ENCODE results near the gene ZFP30. TPM values are rescaled to one million over a fixed set of nuclear protein-coding genes. Genes with fewer than 3 reads are reported as not detected.
"Not testable (repeated sequence)": the region's sequence is repeated elsewhere in the genome, so short reads cannot be mapped to it uniquely, and the experiment has no call there.

Gene ZFP30
- total RNA-seq, 1 experiment from 2014 or later, result 7.7 TPM

DNA sequence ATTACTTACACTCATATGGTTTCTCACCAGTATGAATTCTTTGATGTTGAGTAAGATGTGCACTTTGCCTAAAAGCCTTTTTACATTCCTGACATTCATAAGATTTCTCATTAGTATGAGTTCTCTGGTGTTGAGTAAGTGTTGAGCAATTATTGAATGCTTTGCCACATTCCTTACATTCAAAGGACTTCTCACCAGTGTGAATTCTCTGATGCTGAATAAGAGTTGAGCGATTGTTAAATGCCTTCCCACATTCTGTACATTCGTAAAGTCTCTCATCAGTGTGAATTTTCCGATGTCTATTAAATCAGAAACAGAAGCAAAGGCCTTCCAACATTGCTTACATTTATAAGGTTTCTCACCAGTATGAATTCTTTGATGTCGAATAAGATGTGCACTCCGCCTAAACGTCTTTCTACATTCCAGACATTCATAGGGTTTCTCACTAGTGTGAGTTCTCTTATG is 14.2 kb upstream of the ZFP30 start:
- no peak for TF ChIP-seq ZNF416 (CRISPR knock-in tag; IDR thresholded peaks at IDR 0.05)
- TF ChIP-seq RELA (CRISPR knock-in tag; IDR thresholded peaks at IDR 0.05; ENCODE audit: borderline replicate concordance), result no peak
- no peak for TF ChIP-seq ZNF263 (CRISPR knock-in tag; IDR thresholded peaks at IDR 0.05; ENCODE audit: low read depth)
- TF ChIP-seq ZNF317 (CRISPR knock-in tag; IDR thresholded peaks at IDR 0.05; ENCODE audit: borderline replicate concordance, low read depth), result no peak
- TF ChIP-seq, protein P1, sequence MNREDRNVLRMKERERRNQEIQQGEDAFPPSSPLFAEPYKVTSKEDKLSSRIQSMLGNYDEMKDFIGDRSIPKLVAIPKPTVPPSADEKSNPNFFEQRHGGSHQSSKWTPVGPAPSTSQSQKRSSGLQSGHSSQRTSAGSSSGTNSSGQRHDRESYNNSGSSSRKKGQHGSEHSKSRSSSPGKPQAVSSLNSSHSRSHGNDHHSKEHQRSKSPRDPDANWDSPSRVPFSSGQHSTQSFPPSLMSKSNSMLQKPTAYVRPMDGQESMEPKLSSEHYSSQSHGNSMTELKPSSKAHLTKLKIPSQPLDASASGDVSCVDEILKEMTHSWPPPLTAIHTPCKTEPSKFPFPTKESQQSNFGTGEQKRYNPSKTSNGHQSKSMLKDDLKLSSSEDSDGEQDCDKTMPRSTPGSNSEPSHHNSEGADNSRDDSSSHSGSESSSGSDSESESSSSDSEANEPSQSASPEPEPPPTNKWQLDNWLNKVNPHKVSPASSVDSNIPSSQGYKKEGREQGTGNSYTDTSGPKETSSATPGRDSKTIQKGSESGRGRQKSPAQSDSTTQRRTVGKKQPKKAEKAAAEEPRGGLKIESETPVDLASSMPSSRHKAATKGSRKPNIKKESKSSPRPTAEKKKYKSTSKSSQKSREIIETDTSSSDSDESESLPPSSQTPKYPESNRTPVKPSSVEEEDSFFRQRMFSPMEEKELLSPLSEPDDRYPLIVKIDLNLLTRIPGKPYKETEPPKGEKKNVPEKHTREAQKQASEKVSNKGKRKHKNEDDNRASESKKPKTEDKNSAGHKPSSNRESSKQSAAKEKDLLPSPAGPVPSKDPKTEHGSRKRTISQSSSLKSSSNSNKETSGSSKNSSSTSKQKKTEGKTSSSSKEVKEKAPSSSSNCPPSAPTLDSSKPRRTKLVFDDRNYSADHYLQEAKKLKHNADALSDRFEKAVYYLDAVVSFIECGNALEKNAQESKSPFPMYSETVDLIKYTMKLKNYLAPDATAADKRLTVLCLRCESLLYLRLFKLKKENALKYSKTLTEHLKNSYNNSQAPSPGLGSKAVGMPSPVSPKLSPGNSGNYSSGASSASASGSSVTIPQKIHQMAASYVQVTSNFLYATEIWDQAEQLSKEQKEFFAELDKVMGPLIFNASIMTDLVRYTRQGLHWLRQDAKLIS (CRISPR knock-in tag; IDR thresholded peaks at IDR 0.05; ENCODE audit: borderline replicate concordance), result no peak
- TF ChIP-seq, protein P2, sequence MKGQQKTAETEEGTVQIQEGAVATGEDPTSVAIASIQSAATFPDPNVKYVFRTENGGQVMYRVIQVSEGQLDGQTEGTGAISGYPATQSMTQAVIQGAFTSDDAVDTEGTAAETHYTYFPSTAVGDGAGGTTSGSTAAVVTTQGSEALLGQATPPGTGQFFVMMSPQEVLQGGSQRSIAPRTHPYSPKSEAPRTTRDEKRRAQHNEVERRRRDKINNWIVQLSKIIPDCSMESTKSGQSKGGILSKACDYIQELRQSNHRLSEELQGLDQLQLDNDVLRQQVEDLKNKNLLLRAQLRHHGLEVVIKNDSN (CRISPR knock-in tag; IDR thresholded peaks at IDR 0.05), result no peak
- TF ChIP-seq, protein P3, sequence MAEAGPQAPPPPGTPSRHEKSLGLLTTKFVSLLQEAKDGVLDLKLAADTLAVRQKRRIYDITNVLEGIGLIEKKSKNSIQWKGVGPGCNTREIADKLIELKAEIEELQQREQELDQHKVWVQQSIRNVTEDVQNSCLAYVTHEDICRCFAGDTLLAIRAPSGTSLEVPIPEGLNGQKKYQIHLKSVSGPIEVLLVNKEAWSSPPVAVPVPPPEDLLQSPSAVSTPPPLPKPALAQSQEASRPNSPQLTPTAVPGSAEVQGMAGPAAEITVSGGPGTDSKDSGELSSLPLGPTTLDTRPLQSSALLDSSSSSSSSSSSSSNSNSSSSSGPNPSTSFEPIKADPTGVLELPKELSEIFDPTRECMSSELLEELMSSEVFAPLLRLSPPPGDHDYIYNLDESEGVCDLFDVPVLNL (CRISPR knock-in tag; IDR thresholded peaks at IDR 0.05; ENCODE audit: borderline replicate concordance, low read depth), result no peak
- TF ChIP-seq ZNF232 (CRISPR knock-in tag; IDR thresholded peaks at IDR 0.05), result no peak
- no peak for TF ChIP-seq ZNF396 (CRISPR knock-in tag; IDR thresholded peaks at IDR 0.05; ENCODE audit: borderline replicate concordance)
- TF ChIP-seq PRRX2 (CRISPR knock-in tag; IDR thresholded peaks at IDR 0.05), result no peak
- TF ChIP-seq FOXP1 (CRISPR knock-in tag; IDR thresholded peaks at IDR 0.05; ENCODE audit: borderline replicate concordance), result no peak
- no peak for TF ChIP-seq ZNF671 (CRISPR knock-in tag; IDR thresholded peaks at IDR 0.05)
- TF ChIP-seq, protein P4, sequence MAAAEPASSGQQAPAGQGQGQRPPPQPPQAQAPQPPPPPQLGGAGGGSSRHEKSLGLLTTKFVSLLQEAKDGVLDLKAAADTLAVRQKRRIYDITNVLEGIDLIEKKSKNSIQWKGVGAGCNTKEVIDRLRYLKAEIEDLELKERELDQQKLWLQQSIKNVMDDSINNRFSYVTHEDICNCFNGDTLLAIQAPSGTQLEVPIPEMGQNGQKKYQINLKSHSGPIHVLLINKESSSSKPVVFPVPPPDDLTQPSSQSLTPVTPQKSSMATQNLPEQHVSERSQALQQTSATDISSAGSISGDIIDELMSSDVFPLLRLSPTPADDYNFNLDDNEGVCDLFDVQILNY (CRISPR knock-in tag; IDR thresholded peaks at IDR 0.05), result no peak
- TF ChIP-seq NR1H2 (CRISPR knock-in tag; IDR thresholded peaks at IDR 0.05), result no peak
- TF ChIP-seq, protein P5, sequence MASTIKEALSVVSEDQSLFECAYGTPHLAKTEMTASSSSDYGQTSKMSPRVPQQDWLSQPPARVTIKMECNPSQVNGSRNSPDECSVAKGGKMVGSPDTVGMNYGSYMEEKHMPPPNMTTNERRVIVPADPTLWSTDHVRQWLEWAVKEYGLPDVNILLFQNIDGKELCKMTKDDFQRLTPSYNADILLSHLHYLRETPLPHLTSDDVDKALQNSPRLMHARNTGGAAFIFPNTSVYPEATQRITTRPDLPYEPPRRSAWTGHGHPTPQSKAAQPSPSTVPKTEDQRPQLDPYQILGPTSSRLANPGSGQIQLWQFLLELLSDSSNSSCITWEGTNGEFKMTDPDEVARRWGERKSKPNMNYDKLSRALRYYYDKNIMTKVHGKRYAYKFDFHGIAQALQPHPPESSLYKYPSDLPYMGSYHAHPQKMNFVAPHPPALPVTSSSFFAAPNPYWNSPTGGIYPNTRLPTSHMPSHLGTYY (CRISPR knock-in tag; IDR thresholded peaks at IDR 0.05), result no peak
- no peak for TF ChIP-seq JAZF1 (CRISPR knock-in tag; IDR thresholded peaks at IDR 0.05)
- TF ChIP-seq, protein P6, sequence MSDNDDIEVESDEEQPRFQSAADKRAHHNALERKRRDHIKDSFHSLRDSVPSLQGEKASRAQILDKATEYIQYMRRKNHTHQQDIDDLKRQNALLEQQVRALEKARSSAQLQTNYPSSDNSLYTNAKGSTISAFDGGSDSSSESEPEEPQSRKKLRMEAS (CRISPR knock-in tag; IDR thresholded peaks at IDR 0.05), result no peak
- no peak for TF ChIP-seq TEAD4 (CRISPR knock-in tag; IDR thresholded peaks at IDR 0.05)
- TF ChIP-seq SMAD3 (CRISPR knock-in tag; IDR thresholded peaks at IDR 0.05; ENCODE audit: borderline replicate concordance), result no peak
- Mint-ChIP-seq H3K4me1 (no peaks in the 10 kb centered on the region), H3K9me3 (peaks cover 65% of the 10 kb centered on the region), H3K27ac (no peak overlapping the region), H3K4me3 (no peak overlapping the region), H3K36me3 (peaks cover 34% of the 10 kb centered on the region), H3K27me3 (ENCODE audit: low read depth) (peaks cover 4% of the 10 kb centered on the region)
- ATAC-seq (no peak), DNase-seq (ENCODE audit: low spot score) (no peak)
- ChIA-PET POLR2A (no interaction called here), CTCF (no interaction called here)

DNA sequence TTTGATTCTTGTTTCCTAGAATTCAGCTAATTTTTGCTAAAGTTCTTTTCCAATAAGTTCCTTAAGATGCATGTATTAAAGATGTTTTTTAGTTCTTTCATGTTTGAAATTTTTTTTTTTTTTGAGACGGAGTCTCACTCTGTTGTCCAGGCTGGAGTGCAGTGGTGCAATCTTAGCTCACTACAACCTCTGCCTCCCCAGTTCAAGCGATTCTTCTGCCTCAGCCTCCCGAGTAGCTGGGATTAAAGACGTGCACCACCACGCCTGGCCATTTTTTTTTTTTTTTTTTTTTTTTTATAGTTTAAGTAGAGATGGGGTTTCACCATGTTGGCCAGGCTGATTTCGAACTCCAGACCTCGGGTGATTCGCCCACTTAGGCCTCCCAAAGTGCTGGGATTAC is 1.9 kb upstream of the ZFP30 start:
- H3K27me3 Mint-ChIP-seq (ENCODE audit: low read depth), result peaks cover 40% of the 10 kb centered on the region
- H3K4me1 Mint-ChIP-seq, result peaks cover 17% of the 10 kb centered on the region
- POLR2A ChIA-PET, result interaction anchor here (0.6 to 0.9 kb wide), 3 partner anchors 9 to 912 kb away, joined by 3 to 6 read pairs (median 4); no protein-coding TSS in a partner anchor
- H3K9me3 Mint-ChIP-seq; H3K36me3 Mint-ChIP-seq; H3K27ac Mint-ChIP-seq; CTCF ChIA-PET; DNase-seq (ENCODE audit: low spot score); ATAC-seq: not testable (repeated sequence)
- peak overlapping the region; percentile 82 for H3K4me3 Mint-ChIP-seq

All from WTC11 (cell line).